ENCODE measurements around the gene PPIG. TPM values are rescaled to one million over a fixed set of nuclear protein-coding genes. Genes with fewer than 3 reads are reported as not detected.

The PPIG gene
- total and polyA plus RNA-seq, 9 of the 15 experiments (the other 6 are each of a cell fraction or from before 2014, with no cell fraction given): 52.5 to 166 (median 124) TPM

DNA sequence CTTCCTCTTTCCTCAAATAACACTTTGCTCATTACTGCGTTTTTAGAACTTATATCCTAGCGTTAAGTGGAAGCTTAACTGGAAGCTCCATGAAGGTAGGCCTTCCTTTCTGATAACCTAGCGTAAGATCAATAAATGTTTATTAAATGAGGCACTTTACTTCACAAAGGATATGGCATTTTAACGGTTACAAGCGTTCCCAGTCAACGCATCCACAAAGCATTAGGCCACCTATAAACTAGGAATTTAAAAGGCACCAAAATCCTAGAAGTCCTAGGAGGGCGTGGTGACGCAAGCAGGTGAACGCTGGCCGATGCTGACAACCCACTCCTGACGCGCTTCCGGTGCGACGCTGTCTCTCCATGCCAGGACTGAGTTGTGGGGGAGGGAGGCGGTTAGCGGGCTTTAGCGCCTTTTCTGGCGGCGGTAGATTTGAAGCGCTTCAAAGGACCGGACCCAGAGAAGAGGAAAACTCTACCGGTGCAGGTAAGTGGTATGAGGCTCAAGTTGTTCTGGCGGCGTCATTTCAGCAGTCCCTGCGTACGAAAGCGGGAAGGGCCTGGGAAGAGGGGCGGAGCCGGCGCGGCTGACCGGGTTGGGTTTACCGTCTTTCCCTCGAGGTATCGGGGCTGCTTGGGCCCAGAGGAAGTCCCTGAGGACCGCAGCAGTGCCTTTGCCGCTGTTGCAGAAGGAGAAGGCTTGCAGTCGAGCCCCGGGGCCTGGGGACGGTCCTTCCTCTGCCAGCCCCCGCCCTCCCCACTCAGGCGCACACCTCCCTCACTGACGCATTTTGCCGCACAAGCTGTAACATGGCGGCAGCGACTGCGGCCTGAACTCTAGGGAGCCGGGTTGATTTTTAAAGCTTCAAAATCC is at the start of gene PPIG (continued):
- TF ChIP-seq NONO (IDR thresholded peaks at IDR 0.05; ENCODE audit: low read depth in 2 of 2, low read length in 1 of 2) (no peak), LCOR (CRISPR knock-in tag; IDR thresholded peaks at IDR 0.05) (peak; percentile 67; the same call in 1 of the 2 replicates), PTTG1 (tag; IDR thresholded peaks at IDR 0.05; ENCODE audit: low read depth) (no peak), FOXM1 (IDR thresholded peaks at IDR 0.05; ENCODE audit: low read depth) (peak; percentile 83), FOXM1 (CRISPR knock-in tag; IDR thresholded peaks at IDR 0.05; ENCODE audit: low read depth) (peak; percentile 86), RAD21 (CRISPR knock-in tag; conservative IDR thresholded peaks at IDR 0.05 in 1 of 2, IDR thresholded peaks at IDR 0.05 in 1 of 2) (peak in 1 of 2 experiments; percentile 6; a peak in 1 of 4 replicates), HCFC1 (IDR thresholded peaks at IDR 0.05; ENCODE audit: low read depth, low read length) (peak; percentile 86), ZNF311 (CRISPR knock-in tag; IDR thresholded peaks at IDR 0.05) (peak; percentile 72; the same call in 1 of the 2 replicates), ZKSCAN8 (CRISPR knock-in tag; IDR thresholded peaks at IDR 0.05) (no peak), CEBPG (CRISPR knock-in tag; IDR thresholded peaks at IDR 0.05) (peak; percentile 95), CEBPG (tag; conservative IDR thresholded peaks at IDR 0.05 in 1 of 2, IDR thresholded peaks at IDR 0.05 in 1 of 2) (peak; percentile 89 to 93), SOX6 (IDR thresholded peaks at IDR 0.05) (peak; percentile 49), POLR2AphosphoS2 (IDR thresholded peaks at IDR 0.05; ENCODE audit: low read length) (peak; percentile 50; the same call in 1 of the 2 replicates), ZNF586 (CRISPR knock-in tag; conservative IDR thresholded peaks at IDR 0.05) (no peak)
- TF ChIP-seq, protein P1, sequence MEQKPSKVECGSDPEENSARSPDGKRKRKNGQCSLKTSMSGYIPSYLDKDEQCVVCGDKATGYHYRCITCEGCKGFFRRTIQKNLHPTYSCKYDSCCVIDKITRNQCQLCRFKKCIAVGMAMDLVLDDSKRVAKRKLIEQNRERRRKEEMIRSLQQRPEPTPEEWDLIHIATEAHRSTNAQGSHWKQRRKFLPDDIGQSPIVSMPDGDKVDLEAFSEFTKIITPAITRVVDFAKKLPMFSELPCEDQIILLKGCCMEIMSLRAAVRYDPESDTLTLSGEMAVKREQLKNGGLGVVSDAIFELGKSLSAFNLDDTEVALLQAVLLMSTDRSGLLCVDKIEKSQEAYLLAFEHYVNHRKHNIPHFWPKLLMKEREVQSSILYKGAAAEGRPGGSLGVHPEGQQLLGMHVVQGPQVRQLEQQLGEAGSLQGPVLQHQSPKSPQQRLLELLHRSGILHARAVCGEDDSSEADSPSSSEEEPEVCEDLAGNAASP (IDR thresholded peaks at IDR 0.05): no peak
- TF ChIP-seq, protein P2, sequence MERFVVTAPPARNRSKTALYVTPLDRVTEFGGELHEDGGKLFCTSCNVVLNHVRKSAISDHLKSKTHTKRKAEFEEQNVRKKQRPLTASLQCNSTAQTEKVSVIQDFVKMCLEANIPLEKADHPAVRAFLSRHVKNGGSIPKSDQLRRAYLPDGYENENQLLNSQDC (CRISPR knock-in tag; IDR thresholded peaks at IDR 0.05): no peak
- TF ChIP-seq, protein P3, sequence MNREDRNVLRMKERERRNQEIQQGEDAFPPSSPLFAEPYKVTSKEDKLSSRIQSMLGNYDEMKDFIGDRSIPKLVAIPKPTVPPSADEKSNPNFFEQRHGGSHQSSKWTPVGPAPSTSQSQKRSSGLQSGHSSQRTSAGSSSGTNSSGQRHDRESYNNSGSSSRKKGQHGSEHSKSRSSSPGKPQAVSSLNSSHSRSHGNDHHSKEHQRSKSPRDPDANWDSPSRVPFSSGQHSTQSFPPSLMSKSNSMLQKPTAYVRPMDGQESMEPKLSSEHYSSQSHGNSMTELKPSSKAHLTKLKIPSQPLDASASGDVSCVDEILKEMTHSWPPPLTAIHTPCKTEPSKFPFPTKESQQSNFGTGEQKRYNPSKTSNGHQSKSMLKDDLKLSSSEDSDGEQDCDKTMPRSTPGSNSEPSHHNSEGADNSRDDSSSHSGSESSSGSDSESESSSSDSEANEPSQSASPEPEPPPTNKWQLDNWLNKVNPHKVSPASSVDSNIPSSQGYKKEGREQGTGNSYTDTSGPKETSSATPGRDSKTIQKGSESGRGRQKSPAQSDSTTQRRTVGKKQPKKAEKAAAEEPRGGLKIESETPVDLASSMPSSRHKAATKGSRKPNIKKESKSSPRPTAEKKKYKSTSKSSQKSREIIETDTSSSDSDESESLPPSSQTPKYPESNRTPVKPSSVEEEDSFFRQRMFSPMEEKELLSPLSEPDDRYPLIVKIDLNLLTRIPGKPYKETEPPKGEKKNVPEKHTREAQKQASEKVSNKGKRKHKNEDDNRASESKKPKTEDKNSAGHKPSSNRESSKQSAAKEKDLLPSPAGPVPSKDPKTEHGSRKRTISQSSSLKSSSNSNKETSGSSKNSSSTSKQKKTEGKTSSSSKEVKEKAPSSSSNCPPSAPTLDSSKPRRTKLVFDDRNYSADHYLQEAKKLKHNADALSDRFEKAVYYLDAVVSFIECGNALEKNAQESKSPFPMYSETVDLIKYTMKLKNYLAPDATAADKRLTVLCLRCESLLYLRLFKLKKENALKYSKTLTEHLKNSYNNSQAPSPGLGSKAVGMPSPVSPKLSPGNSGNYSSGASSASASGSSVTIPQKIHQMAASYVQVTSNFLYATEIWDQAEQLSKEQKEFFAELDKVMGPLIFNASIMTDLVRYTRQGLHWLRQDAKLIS (CRISPR knock-in tag; IDR thresholded peaks at IDR 0.05): peak; percentile 91
- TF ChIP-seq, protein P4, sequence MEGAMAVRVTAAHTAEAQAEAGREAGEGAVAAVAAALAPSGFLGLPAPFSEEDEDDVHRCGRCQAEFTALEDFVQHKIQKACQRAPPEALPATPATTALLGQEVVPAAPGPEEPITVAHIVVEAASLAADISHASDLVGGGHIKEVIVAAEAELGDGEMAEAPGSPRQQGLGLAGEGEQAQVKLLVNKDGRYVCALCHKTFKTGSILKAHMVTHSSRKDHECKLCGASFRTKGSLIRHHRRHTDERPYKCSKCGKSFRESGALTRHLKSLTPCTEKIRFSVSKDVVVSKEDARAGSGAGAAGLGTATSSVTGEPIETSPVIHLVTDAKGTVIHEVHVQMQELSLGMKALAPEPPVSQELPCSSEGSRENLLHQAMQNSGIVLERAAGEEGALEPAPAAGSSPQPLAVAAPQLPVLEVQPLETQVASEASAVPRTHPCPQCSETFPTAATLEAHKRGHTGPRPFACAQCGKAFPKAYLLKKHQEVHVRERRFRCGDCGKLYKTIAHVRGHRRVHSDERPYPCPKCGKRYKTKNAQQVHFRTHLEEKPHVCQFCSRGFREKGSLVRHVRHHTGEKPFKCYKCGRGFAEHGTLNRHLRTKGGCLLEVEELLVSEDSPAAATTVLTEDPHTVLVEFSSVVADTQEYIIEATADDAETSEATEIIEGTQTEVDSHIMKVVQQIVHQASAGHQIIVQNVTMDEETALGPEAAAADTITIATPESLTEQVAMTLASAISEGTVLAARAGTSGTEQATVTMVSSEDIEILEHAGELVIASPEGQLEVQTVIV (CRISPR knock-in tag; IDR thresholded peaks at IDR 0.05; ENCODE audit: borderline replicate concordance): peak; percentile 75; the same call in 1 of the 2 replicates
